ENCODE results near the gene ZNF687. TPM values are rescaled to one million over a fixed set of nuclear protein-coding genes. Genes with fewer than 3 reads are reported as not detected.

The ZNF687 gene
- total RNA-seq, result 10 to 100 TPM in 1 of 2 donors, 1 to 10 TPM in 1; 9.6 to 14.1 TPM
- 10 to 100 TPM; 19.8 to 24.9 TPM for polyA plus RNA-seq (ENCODE audit: insufficient read length in 2 of 2)
- long read RNA-seq, donor 1, full-length matches to known transcripts, result 2 of 23 reads
- long read RNA-seq, donor 1, partial matches to known transcripts, result 21 of 23 reads
- long read RNA-seq, donor 1, other reads (novel, unspliced or antisense), result 0 of 23 reads
- long read RNA-seq, donor 2, partial matches to known transcripts, result 11 of 11 reads
- long read RNA-seq, donor 2, other reads (novel, unspliced or antisense), result 0 of 11 reads
- long read RNA-seq, donor 3, partial matches to known transcripts, result 15 of 17 reads
- long read RNA-seq, donor 3, other reads (novel, unspliced or antisense), result 0 of 17 reads
- long read RNA-seq, donor 4, partial matches to known transcripts, result 0 of 1 reads
- long read RNA-seq, donor 4, other reads (novel, unspliced or antisense), result 0 of 1 reads

- 0% methylated on average over 67 of the region's 74 CpGs for WGBS (ENCODE audit: insufficient coverage)
- DNase-seq (ENCODE audit: low read depth in 4 of 6, low spot score in 6 of 6), result peak in 5 of 6 donors; percentile 99 to 100 (median 100)
- Histone ChIP-seq H3K9me3 (ENCODE audit: control insufficient read depth, insufficient read depth, low read length) (no peaks in the 10 kb centered on the region), H3K27me3 (ENCODE audit: control insufficient read depth, insufficient read depth, low read length) (no peaks in the 10 kb centered on the region), H3K4me3 (ENCODE audit: low read depth, low read length) (peak within 1 kb of the TSS; percentile 99), H3K4me1 (ENCODE audit: control insufficient read depth, insufficient read depth, low read length) (peaks cover 30% of the 10 kb centered on the region), H3K36me3 (ENCODE audit: control insufficient read depth, insufficient read depth, low read length) (peaks cover 24% of the 10 kb centered on the region), H3K27ac (ENCODE audit: low read depth, low read length) (peak within 1 kb of the TSS; percentile 100)
Measured at GRCh38 chr1:151281969-151282882, at the start of gene ZNF687. TSS of gene ZNF687 (plus strand) at chr1:151282299. CDS start at chr1:151286292, 3,993 bp downstream.

- 100% methylated on average over 2 of the region's 6 CpGs for WGBS (ENCODE audit: insufficient coverage)
Measured at GRCh38 chr1:151235235-151235634, 46.9 kb upstream of the ZNF687 start.

GRCh38 chr1:151237678-151238466 lies 44.2 kb upstream of the ZNF687 start:
- no CpG with 5 or more reads among the region's 4 CpGs for WGBS (ENCODE audit: insufficient coverage)
- no peaks in the 10 kb centered on the region for H3K9me3 ChIP-seq (ENCODE audit: control insufficient read depth, insufficient read depth, low read length)
- no peaks in the 10 kb centered on the region for H3K4me1 ChIP-seq (ENCODE audit: control insufficient read depth, insufficient read depth, low read length)
- peaks cover 79% of the 10 kb centered on the region for H3K36me3 ChIP-seq (ENCODE audit: control insufficient read depth, insufficient read depth, low read length)
- H3K27me3 ChIP-seq (ENCODE audit: control insufficient read depth, insufficient read depth, low read length), result no peaks in the 10 kb centered on the region
- H3K4me3 ChIP-seq (ENCODE audit: low read depth, low read length), result no peak overlapping the region
- no peak overlapping the region for H3K27ac ChIP-seq (ENCODE audit: low read depth, low read length)
- no peak for DNase-seq (ENCODE audit: low read depth in 4 of 6, low spot score in 6 of 6)

More at GRCh38 chr1:151235235-151235634, 46.9 kb upstream of the ZNF687 start:
- Histone ChIP-seq H3K36me3 (ENCODE audit: control insufficient read depth, insufficient read depth, low read length) (peaks cover 75% of the 10 kb centered on the region), H3K27ac (ENCODE audit: low read depth, low read length) (no peak overlapping the region), H3K9me3 (ENCODE audit: control insufficient read depth, insufficient read depth, low read length) (no peaks in the 10 kb centered on the region), H3K27me3 (ENCODE audit: control insufficient read depth, insufficient read depth, low read length) (no peaks in the 10 kb centered on the region), H3K4me1 (ENCODE audit: control insufficient read depth, insufficient read depth, low read length) (no peaks in the 10 kb centered on the region), H3K4me3 (ENCODE audit: low read depth, low read length) (no peak overlapping the region)
- no peak for DNase-seq (ENCODE audit: low read depth in 4 of 6, low spot score in 6 of 6)

- Histone ChIP-seq H3K27ac (ENCODE audit: low read depth, low read length) (no peak overlapping the region), H3K36me3 (ENCODE audit: control insufficient read depth, insufficient read depth, low read length) (peaks cover 74% of the 10 kb centered on the region), H3K9me3 (ENCODE audit: control insufficient read depth, insufficient read depth, low read length) (no peaks in the 10 kb centered on the region), H3K27me3 (ENCODE audit: control insufficient read depth, insufficient read depth, low read length) (no peaks in the 10 kb centered on the region), H3K4me3 (ENCODE audit: low read depth, low read length) (no peak overlapping the region), H3K4me1 (ENCODE audit: control insufficient read depth, insufficient read depth, low read length) (no peaks in the 10 kb centered on the region)
- 82% methylated on average over 1 of the region's 1 CpG for WGBS (ENCODE audit: insufficient coverage)
- DNase-seq (ENCODE audit: low read depth in 4 of 6, low spot score in 6 of 6), result no peak
Measured at GRCh38 chr1:151238467-151238739, 43.7 kb upstream of the ZNF687 start.

- H3K27ac ChIP-seq (ENCODE audit: low read depth, low read length), result no peak overlapping the region
- H3K4me3 ChIP-seq (ENCODE audit: low read depth, low read length), result no peak overlapping the region
- WGBS (ENCODE audit: insufficient coverage), result 100% methylated on average over 1 of the region's 2 CpGs
- no peaks in the 10 kb centered on the region for H3K27me3 ChIP-seq (ENCODE audit: control insufficient read depth, insufficient read depth, low read length)
- H3K9me3 ChIP-seq (ENCODE audit: control insufficient read depth, insufficient read depth, low read length), result no peaks in the 10 kb centered on the region
- H3K4me1 ChIP-seq (ENCODE audit: control insufficient read depth, insufficient read depth, low read length), result no peaks in the 10 kb centered on the region
- no peak for DNase-seq (ENCODE audit: low read depth in 4 of 6, low spot score in 6 of 6)
- peaks cover 68% of the 10 kb centered on the region for H3K36me3 ChIP-seq (ENCODE audit: control insufficient read depth, insufficient read depth, low read length)
Measured at GRCh38 chr1:151242442-151242841, 39.7 kb upstream of the ZNF687 start.

GRCh38 chr1:151243683-151244216 lies 38.3 kb upstream of the ZNF687 start:
- peaks cover 73% of the 10 kb centered on the region for H3K36me3 ChIP-seq (ENCODE audit: control insufficient read depth, insufficient read depth, low read length)
- no peaks in the 10 kb centered on the region for H3K27me3 ChIP-seq (ENCODE audit: control insufficient read depth, insufficient read depth, low read length)
- no peaks in the 10 kb centered on the region for H3K9me3 ChIP-seq (ENCODE audit: control insufficient read depth, insufficient read depth, low read length)
- WGBS (ENCODE audit: insufficient coverage), result no CpG with 5 or more reads among the region's 5 CpGs
- no peak for DNase-seq (ENCODE audit: low read depth in 4 of 6, low spot score in 6 of 6)
- no peaks in the 10 kb centered on the region for H3K4me1 ChIP-seq (ENCODE audit: control insufficient read depth, insufficient read depth, low read length)
- no peak overlapping the region for H3K27ac ChIP-seq (ENCODE audit: low read depth, low read length)
- H3K4me3 ChIP-seq (ENCODE audit: low read depth, low read length), result no peak overlapping the region

GRCh38 chr1:151246786-151247185 lies 35.3 kb upstream of the ZNF687 start:
- no peak overlapping the region for H3K27ac ChIP-seq (ENCODE audit: low read depth, low read length)

GRCh38 chr1:151251656-151252470 lies 30.2 kb upstream of the ZNF687 start:
- H3K4me1 ChIP-seq (ENCODE audit: control insufficient read depth, insufficient read depth, low read length), result peaks cover 14% of the 10 kb centered on the region
- no peak overlapping the region for H3K4me3 ChIP-seq (ENCODE audit: low read depth, low read length)
- 72% methylated on average over 10 of the region's 16 CpGs for WGBS (ENCODE audit: insufficient coverage)
- no peaks in the 10 kb centered on the region for H3K27me3 ChIP-seq (ENCODE audit: control insufficient read depth, insufficient read depth, low read length)
- DNase-seq (ENCODE audit: low read depth in 4 of 6, low spot score in 6 of 6), result peak in 5 of 6 donors; percentile 26 to 87 (median 38)
- peaks cover 28% of the 10 kb centered on the region for H3K36me3 ChIP-seq (ENCODE audit: control insufficient read depth, insufficient read depth, low read length)
- H3K27ac ChIP-seq (ENCODE audit: low read depth, low read length), result no peak overlapping the region
- no peaks in the 10 kb centered on the region for H3K9me3 ChIP-seq (ENCODE audit: control insufficient read depth, insufficient read depth, low read length)

More at GRCh38 chr1:151246786-151247185, 35.3 kb upstream of the ZNF687 start:
- Histone ChIP-seq H3K4me3 (ENCODE audit: low read depth, low read length) (no peak overlapping the region), H3K4me1 (ENCODE audit: control insufficient read depth, insufficient read depth, low read length) (no peaks in the 10 kb centered on the region), H3K9me3 (ENCODE audit: control insufficient read depth, insufficient read depth, low read length) (no peaks in the 10 kb centered on the region), H3K27me3 (ENCODE audit: control insufficient read depth, insufficient read depth, low read length) (no peaks in the 10 kb centered on the region), H3K36me3 (ENCODE audit: control insufficient read depth, insufficient read depth, low read length) (peaks cover 55% of the 10 kb centered on the region)
- WGBS (ENCODE audit: insufficient coverage), result no CpG with 5 or more reads among the region's 2 CpGs
- DNase-seq (ENCODE audit: low read depth in 4 of 6, low spot score in 6 of 6), result no peak
